Heart left ventricle (tissue), 13 donors: ENCODE measurements around the gene MEI1.

ENCODE experiments used
- CTCF ChIP-seq, 12 donors: fragments of 200-600 bp; sonication (generic) in 4 of 12; IDR thresholded peaks; one replicate each; pipeline versions ENCODE4 v1.5.0 to v1.8.0; 2018 to 2022; ENCODE audit warnings: antibody characterized with exemption in 12 of 12, mild to moderate bottlenecking in 5 of 12
- POLR2A ChIP-seq, 2 donors: fragments of 450-650 bp; IDR thresholded peaks; one replicate each; pipeline ENCODE4 v1.6.1; 2017; ENCODE audit warnings: antibody characterized with exemption in 2 of 2, mild to moderate bottlenecking in 2 of 2, moderate library complexity in 2 of 2
- donor health status: ischemic (EF 13 %, LVEDD 7.1; RV severe dilation, severe dysfunction).
- donor health status: DM: no; HTN: yes; CAD: no.
- donor health status: DM: no; HTN: no; CAD: no.
- donor health status: ischemic (EF 25% LVEDD 6.9; RV normal size, moderate dysfunction).
- donor health status: ischemic (EF 25% LVEDD 5.7; RV mildly dilated, moderate dysfunction).
- donor health status: ischemic (EF 35%, LVEDD 5.7; RV mildly dilated, moderate dysfunction).
- donor health status: nonischemic (EF 11% LVEDD 7.7; RV severe dilation, severe dysfunction).
- donor health status: DM: yes; HTN: yes; CAD: no.
- donor health status: PGD.
- donor health status: ischemic (EF 29% LVEDD 5.4; RV normal size, mild dysfunction).
- donor health status: nonischemic (EF 23%, LVEDD 6.1; RV moderate dilation, normal function).

DNA sequence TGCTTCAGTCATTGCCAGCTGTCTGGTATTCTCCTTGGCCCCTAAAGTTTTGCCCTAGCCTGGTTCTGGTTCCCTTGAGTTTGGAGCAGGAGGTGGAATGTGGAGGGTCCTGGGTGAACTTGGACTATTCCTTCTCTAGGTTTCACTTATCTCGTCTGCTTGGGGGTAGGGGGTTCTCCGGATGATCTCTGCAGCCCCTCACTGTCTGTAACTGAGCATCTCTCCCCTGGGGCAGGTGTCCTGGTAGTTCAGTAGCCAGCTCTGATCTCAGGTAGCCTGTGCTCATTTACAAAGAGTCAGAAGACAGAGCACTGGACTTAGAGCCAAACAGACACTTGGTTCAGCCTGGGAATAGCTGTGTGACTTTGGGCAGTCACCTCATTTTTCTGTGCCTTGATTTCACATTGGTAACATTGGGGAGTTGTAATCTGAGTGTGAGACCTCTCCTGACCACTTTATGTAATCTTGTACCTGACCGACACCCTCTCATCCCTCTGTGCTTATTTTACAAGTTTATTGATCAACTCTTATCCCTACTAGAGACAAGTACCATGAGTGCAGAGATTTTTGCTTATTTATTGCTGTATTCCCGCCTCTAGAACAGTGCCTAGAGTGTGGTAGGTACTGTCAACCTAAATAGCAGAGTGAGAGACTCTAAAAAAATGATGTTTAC, 102.0 kb downstream of the MEI1 start:
- TF ChIP-seq CTCF (IDR thresholded peaks at IDR 0.05): no peak
- no peak for TF ChIP-seq POLR2A (IDR thresholded peaks at IDR 0.05)
